ES-I3 (cell line): ENCODE measurements around the gene RREB1.

Source experiments
- H3K36me3 ChIP-seq: 2 replicates; pipeline ENCODE4 v1.6.1; 2013; ENCODE audit warnings: mild to moderate bottlenecking, low read length, control low read depth, moderate library complexity; ENCODE audit not compliant: insufficient read depth
- H3K4me1 ChIP-seq: 2 replicates; pipeline ENCODE4 v1.6.1; 2013; ENCODE audit warnings: mild to moderate bottlenecking, control low read depth, low read length; ENCODE audit not compliant: insufficient read depth
- H3K9ac ChIP-seq: 2 replicates; pipeline ENCODE4 v1.6.1; 2013; ENCODE audit warnings: low read depth, mild to moderate bottlenecking, low read length, moderate library complexity
- H3K9me3 ChIP-seq: 2 replicates; pipeline ENCODE4 v1.6.1; 2013; ENCODE audit warnings: mild to moderate bottlenecking, low read length, moderate library complexity; ENCODE audit not compliant: control insufficient read depth, insufficient read depth

RREB1 gene

DNA sequence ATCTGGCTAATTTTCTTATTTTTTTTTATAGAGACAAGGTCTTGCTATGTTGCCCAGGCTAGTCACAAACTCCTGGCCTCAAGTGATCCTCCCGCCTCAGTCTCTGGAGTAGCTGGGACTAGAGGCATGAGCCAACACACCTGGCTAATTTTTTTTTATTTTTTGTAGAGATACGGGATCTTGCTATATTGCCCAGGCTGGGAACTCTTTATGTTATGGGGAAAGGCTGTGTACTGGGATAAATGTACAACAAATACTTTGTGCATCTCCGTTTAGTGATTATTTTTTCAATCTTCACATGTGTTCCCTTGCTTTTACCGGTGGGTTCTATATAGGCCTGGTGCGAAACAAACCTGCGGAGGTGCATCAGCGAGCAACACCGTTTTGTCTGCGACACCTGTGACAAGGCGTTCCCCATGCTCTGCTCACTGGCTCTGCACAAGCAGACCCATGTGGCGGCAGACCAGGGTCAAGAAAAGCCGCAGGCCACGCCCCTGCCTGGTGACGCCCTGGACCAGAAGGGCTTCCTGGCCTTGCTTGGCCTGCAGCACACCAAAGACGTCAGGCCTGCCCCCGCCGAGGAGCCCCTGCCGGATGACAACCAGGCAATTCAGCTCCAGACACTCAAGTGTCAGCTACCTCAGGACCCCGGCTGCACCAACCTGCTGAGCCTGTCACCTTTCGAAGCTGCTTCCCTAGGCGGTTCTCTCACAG, 121.1 kb downstream of the RREB1 start:
- Histone ChIP-seq H3K4me1 (peaks cover 5% of the 10 kb centered on the region; the same call in 1 of the 2 replicates), H3K9ac (no peak overlapping the region), H3K36me3 (peaks cover 9% of the 10 kb centered on the region), H3K9me3 (no peaks in the 10 kb centered on the region)

DNA sequence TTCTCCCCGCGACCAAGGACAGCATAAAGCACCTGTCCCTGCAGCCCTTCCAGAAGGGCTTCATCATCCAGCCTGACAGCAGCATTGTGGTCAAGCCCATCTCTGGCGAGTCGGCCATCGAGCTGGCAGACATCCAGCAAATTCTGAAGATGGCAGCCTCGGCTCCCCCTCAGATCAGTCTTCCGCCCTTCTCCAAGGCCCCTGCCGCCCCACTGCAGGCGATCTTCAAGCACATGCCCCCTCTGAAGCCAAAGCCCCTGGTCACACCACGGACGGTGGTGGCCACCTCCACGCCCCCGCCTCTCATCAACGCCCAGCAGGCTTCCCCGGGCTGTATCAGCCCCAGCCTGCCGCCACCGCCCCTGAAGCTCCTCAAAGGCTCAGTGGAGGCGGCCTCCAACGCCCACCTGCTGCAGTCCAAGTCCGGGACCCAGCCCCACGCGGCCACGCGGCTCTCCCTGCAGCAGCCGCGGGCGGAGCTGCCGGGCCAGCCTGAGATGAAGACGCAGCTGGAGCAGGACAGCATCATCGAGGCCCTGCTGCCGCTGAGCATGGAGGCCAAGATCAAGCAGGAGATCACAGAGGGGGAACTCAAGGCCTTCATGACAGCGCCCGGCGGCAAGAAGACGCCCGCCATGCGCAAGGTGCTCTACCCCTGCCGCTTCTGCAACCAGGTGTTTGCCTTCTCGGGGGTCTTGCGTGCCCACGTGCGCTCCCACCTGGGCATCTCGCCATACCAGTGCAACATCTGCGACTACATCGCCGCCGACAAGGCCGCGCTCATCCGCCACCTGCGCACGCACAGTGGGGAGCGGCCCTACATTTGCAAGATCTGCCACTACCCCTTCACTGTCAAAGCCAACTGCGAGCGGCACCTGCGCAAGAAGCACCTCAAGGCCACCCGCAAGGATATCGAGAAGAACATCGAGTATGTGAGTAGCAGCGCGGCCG, 121.9 kb downstream of the RREB1 start:
- Histone ChIP-seq H3K9ac (no peak overlapping the region), H3K9me3 (no peaks in the 10 kb centered on the region), H3K4me1 (peaks cover 5% of the 10 kb centered on the region; the same call in 1 of the 2 replicates), H3K36me3 (peaks cover 9% of the 10 kb centered on the region)

DNA sequence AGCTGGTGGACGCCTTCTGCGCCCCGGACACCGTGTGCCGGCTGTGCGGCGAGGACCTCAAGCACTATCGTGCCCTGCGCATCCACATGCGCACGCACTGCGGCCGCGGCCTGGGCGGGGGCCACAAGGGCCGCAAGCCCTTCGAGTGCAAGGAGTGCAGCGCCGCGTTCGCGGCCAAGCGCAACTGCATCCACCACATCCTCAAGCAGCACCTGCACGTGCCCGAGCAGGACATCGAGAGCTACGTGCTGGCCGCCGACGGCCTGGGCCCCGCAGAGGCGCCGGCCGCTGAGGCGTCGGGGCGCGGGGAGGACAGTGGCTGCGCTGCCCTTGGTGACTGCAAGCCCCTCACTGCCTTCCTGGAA, 122.5 kb downstream of the RREB1 start:
- Histone ChIP-seq H3K9me3 (no peaks in the 10 kb centered on the region), H3K9ac (no peak overlapping the region), H3K4me1 (no peaks in the 10 kb centered on the region), H3K36me3 (peaks cover 9% of the 10 kb centered on the region)

DNA sequence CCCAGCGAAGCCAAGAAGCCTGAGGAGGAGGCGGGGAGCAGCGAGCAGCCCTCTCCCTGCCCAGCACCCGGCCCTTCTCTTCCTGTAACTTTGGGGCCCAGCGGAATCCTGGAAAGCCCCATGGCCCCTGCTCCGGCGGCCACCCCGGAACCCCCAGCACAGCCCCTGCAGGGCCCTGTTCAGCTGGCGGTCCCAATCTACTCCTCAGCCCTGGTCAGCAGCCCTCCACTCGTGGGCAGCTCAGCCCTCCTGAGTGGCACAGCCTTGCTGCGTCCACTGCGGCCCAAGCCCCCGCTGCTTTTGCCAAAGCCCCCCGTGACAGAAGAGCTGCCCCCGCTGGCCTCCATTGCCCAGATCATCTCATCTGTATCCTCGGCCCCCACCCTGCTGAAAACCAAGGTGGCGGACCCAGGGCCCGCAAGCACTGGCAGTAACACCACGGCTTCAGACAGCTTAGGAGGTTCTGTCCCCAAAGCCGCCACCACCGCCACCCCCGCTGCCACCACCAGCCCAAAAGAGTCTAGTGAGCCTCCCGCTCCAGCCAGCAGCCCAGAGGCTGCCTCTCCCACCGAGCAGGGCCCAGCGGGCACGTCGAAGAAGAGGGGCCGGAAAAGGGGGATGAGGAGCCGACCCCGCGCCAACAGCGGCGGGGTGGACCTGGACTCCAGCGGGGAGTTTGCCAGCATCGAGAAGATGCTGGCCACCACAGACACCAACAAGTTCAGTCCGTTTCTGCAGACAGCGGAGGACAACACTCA, 123.4 kb downstream of the RREB1 start:
- Histone ChIP-seq H3K4me1 (peaks cover 6% of the 10 kb centered on the region; the same call in 1 of the 2 replicates), H3K9me3 (no peaks in the 10 kb centered on the region), H3K9ac (no peak overlapping the region), H3K36me3 (peaks cover 9% of the 10 kb centered on the region)

DNA sequence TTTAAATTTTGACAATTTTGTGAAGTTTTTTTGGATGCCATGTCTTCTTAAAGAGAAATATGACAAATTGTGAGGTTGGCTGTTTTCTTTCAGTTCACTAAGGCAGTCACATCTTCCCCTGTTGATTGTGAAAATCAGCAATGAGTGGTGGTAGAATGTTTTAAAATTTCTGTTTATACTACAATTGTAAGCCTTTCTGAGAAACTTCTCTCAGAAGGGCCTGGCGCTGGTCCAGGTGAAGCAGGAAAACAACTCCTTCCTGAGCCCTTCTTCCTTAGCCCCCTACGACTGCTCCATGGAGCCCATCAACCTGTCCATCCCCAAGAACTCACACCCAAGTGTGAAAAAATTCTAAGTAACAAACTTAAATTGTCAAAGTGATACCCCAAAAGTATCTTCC, 124.6 kb downstream of the RREB1 start:
- Histone ChIP-seq H3K36me3 (peaks cover 3% of the 10 kb centered on the region), H3K4me1 (peaks cover 12% of the 10 kb centered on the region; the same call in 1 of the 2 replicates), H3K9me3 (no peaks in the 10 kb centered on the region), H3K9ac (no peak overlapping the region)

DNA sequence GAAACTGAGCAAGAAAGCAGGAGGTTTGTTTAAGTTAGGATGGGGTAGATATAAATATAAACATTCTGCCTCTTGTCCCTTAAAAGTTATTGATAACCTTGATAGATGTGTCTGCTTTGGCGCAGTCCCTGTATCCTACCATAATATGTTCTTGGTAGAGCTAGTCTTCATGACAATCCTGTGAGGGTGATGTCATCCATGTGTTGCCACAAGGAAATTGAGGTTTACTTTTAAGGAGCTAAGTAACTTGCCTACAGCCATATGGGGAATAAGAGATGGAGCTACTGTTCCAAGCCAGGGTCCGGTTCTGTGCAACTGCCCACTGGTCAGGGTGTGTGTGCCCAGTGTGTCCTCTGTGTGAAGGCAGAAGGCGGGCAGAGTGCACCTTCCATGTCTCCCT, 126.8 kb downstream of the RREB1 start:
- Histone ChIP-seq H3K36me3 (peaks cover 3% of the 10 kb centered on the region), H3K9ac (no peak overlapping the region), H3K4me1 (peaks cover 17% of the 10 kb centered on the region; the same call in 1 of the 2 replicates), H3K9me3 (no peaks in the 10 kb centered on the region)

DNA sequence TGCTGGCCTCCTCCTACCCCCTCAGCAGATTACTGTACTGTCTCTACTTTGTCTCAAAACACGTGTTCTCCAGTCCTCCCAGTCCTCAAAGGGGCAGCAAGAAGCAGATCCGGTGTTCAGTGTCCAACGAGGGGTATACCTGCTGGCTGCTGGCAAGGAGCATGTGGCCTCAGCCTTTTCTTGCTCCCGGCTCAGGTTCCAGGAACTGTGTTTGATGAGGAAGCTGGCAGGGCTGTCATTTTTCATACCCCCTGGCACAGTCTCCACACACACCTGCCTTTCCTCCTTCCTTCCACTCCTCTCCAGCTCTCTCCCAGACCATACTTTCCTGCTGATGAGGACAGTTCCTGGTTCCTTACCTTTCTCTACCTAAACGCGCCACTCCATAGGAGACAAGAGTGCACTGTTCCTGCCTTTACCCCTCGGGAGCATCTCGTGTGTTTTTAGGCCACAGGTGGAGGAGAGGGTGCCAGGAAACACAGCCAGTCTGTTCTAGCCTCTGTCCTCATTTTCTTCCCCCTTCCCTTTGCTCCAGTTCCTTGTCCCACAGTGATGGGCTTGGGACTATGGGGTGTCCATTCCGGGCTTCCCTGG, 128.0 kb downstream of the RREB1 start:
- Histone ChIP-seq H3K9ac (no peak overlapping the region), H3K9me3 (no peaks in the 10 kb centered on the region), H3K36me3 (peaks cover 3% of the 10 kb centered on the region), H3K4me1 (peaks cover 17% of the 10 kb centered on the region; the same call in 1 of the 2 replicates)

DNA sequence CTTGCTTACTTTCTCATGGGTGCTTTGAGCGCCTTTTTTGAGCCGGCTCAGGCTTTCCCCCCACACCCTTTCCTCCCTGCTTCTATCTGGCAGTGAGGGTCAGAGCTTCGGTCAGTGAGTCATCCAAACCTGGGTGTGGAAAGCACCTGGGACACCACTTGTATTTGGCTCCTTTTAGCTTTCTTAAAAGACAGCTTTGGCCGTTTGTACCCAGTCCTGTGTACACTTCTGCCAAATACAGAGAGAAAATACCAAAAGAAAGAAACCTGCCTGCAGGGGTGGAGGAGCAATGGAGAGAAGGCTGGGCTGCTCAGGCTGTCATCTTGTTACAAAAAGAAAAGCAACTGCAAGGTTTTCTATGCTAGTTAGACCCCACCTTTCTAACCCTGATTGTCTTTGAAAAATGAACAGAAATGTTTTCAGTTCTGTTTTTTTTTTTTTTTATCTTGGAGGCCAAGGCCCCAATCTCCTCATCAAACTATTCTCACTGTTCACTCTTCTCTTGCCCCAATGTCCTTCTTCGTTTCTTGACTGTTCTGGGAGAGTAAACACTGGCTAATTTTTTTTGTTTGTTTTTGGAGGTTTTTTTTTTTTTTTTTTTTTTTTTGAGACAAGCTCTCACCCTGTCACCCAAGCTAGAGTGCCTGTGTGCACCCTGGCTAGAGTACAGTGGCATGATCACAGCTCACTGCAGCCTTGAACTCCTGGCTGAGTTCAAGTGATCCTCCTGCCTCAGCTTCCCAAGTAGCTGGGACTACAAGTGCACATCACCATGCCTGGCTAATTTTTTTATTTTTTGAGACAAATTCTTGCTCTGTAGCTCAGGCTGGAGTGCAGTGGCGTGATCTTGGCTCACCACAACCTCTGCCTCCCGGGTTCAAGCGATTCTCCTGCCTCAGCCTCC, 128.8 kb downstream of the RREB1 start:
- peaks cover 18% of the 10 kb centered on the region for H3K4me1 ChIP-seq
- peaks cover 3% of the 10 kb centered on the region; the same call in 1 of the 2 replicates for H3K36me3 ChIP-seq
- H3K9ac ChIP-seq, result no peak overlapping the region
- no peaks in the 10 kb centered on the region for H3K9me3 ChIP-seq

DNA sequence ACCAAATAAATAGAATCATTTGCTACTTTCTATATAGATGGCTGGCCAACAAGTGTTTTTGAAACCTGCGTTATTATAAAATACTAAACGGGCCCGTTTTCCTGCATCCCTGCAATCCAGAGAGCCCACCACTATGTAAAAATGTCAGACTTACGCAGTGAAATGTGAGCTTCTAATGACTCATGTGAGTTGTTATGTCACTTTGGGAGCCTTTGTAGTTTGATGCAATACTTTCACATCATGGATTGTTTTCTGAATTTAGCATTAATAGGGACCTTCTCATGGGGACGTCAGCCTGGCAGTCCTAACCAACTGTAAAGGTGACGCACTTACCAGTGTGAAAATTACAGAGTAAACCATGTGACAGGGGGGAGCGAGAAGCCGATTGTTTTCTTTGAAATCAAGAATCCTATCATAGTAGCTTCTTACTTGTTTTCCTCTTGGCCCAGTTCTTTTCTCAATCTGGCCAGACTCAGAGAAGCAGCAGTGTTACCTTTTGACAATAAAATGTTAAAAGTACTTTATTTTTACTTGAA, 130.0 kb downstream of the RREB1 start:
- Histone ChIP-seq H3K4me1 (peaks cover 30% of the 10 kb centered on the region), H3K9ac (no peak overlapping the region), H3K9me3 (no peaks in the 10 kb centered on the region), H3K36me3 (no peaks in the 10 kb centered on the region)

DNA sequence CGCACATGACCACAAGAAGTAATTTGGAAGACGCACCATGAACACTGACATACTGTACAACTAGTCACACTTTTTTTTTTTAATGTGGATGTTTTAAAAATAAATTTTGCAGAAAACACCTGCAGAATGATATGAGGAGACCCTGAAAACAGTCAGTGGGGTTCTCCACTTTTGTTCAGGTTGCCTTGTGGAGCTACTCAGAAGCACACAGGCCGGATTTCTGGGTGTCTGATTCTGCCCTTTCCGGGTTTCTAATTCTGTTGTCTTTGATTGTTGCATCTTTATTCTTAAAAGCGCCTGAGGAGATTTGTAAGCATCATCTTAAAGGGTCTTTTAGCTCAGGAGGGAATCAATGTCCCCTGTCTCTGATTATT, 130.8 kb downstream of the RREB1 start:
- no peaks in the 10 kb centered on the region for H3K36me3 ChIP-seq
- no peaks in the 10 kb centered on the region for H3K9me3 ChIP-seq
- H3K4me1 ChIP-seq, result peaks cover 37% of the 10 kb centered on the region
- no peak overlapping the region for H3K9ac ChIP-seq

DNA sequence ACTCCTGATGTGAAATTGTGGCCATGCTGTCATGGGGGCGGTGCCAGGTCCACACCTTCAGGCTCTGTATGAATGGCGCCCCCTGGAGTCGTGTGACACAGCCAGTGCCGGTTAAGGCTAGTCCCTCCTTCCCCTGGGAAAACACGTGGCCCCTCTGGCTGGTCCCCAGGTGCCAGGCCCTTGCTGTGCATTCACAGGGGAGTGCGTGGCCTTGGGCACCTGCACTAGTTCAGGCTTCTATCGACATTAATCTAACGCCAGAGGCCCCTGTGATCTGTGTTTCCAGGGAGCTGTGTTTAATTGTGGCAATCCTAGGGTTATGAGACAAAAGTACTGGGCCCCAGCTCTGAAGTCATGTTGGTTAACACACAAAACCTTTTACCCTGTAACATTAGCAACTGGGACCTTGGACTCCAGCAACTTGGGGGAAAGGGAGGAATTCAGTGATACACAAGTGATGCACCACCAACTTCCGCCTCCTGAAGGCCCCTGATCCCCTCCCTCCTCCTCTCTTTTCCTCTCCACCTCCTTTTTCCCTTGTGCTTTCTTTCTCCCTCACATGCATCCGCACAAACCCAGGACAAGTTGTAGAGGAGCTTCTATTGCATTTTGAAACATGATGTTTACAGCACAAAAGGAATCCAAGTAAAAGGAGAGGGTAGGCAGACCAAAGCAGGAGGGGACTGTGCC, 131.3 kb downstream of the RREB1 start:
- H3K9ac ChIP-seq, result no peak overlapping the region
- H3K9me3 ChIP-seq, result no peaks in the 10 kb centered on the region
- no peaks in the 10 kb centered on the region for H3K36me3 ChIP-seq
- H3K4me1 ChIP-seq, result peaks cover 37% of the 10 kb centered on the region

DNA sequence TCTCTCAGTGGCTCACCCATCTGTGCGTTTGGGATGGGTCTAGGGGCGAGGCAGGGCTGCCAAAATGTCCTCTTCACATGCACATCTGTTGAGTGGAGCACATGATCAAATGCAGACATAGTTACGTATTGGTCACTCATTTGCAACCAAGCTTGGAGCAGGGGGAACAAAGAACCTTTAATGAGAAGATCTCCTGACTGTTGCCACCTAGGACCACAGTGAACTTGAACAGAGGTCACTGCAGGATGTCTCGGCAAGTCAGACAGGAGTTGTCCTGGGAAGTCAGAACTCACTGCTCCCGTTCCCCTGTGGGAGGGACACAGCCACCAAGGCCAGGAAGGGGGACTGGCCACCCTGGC, 131.8 kb downstream of the RREB1 start:
- Histone ChIP-seq H3K9me3 (no peaks in the 10 kb centered on the region), H3K36me3 (no peaks in the 10 kb centered on the region), H3K4me1 (peaks cover 37% of the 10 kb centered on the region), H3K9ac (no peak overlapping the region)

DNA sequence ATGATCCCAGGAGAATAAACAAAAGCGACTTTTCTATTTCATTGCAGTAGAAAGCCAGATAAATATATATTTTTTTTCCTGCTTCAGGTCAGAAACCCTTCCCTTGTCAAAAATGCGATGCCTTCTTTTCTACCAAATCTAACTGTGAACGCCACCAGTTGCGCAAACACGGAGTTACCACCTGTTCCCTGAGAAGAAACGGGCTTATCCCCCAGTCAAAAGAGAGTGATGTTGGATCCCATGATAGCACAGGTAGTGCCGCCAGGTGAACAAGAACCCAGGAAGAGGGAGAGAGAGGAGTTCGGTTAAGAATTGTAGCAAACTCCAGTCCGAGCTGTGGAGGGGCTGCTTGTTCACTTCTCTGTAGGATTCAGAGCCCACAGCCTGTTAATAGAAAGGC, 132.6 kb downstream of the RREB1 start:
- peaks cover 37% of the 10 kb centered on the region for H3K4me1 ChIP-seq
- no peaks in the 10 kb centered on the region for H3K36me3 ChIP-seq
- no peak overlapping the region for H3K9ac ChIP-seq
- no peaks in the 10 kb centered on the region for H3K9me3 ChIP-seq
